ENCODE data around the gene CENPT.

CENPT gene

DNA sequence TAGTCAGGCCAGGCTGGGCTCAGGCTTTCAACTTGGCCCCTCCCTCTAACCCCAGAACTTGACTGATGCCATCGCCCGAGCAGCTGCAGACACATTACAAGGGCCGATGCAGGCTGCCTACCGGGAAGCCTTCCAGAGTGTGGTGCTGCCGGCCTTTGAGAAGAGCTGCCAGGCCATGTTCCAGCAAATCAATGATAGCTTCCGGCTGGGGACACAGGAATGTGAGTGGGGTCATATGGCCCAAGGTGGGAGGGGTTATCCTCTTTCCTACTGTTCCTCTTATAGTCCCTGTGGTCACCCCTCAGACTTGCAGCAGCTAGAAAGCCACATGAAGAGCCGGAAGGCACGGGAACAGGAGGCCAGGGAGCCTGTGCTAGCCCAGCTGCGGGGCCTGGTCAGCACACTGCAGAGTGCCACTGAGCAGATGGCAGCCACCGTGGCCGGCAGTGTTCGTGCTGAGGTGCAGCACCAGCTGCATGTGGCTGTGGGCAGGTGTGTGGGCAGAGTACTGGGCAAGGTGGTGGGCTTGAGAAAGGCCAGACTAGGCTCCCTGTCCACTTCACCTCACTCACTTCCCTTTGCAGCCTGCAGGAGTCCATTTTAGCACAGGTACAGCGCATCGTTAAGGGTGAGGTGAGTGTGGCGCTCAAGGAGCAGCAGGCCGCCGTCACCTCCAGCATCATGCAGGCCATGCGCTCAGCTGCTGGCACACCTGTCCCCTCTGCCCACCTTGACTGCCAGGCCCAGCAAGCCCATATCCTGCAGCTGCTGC lies 35.1 kb upstream of the CENPT start:
- TF ChIP-seq, protein P1, sequence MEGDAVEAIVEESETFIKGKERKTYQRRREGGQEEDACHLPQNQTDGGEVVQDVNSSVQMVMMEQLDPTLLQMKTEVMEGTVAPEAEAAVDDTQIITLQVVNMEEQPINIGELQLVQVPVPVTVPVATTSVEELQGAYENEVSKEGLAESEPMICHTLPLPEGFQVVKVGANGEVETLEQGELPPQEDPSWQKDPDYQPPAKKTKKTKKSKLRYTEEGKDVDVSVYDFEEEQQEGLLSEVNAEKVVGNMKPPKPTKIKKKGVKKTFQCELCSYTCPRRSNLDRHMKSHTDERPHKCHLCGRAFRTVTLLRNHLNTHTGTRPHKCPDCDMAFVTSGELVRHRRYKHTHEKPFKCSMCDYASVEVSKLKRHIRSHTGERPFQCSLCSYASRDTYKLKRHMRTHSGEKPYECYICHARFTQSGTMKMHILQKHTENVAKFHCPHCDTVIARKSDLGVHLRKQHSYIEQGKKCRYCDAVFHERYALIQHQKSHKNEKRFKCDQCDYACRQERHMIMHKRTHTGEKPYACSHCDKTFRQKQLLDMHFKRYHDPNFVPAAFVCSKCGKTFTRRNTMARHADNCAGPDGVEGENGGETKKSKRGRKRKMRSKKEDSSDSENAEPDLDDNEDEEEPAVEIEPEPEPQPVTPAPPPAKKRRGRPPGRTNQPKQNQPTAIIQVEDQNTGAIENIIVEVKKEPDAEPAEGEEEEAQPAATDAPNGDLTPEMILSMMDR (IDR thresholded peaks at IDR 0.05; ENCODE audit: borderline replicate concordance, insufficient read depth, low read depth, low read length) = no peak
- no peak overlapping the region for H3K4me3 ChIP-seq (ENCODE audit: low read depth, low read length)

DNA sequence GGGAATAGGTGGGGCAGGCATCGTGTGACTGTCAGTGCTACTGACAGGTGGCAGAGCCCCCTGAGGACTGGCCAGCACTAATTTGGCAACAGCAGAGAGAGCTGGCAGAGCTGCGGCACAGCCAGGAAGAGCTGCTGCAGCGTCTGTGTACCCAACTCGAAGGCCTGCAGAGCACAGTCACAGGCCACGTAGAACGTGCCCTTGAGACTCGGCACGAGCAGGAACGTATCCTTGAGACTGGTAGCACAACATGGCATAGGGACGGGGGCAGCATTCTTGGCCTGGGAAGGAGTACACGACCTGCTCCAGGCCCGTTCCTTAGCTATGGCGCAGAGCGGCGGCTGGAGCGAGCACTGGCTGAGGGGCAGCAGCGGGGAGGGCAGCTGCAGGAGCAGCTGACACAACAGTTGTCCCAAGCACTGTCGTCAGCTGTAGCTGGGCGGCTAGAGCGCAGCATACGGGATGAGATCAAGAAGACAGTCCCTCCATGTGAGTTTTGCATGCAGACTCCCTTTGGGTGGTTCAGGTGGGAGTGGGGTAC lies 34.2 kb upstream of the CENPT start:
- H3K4me3 ChIP-seq (ENCODE audit: low read depth, low read length) = no peak overlapping the region
- TF ChIP-seq, protein P1 (IDR thresholded peaks at IDR 0.05; ENCODE audit: borderline replicate concordance, insufficient read depth, low read depth, low read length) = no peak

GRCh38 chr16:67880584-67880983 lies 33.1 kb upstream of the CENPT start:
- TF ChIP-seq, protein P1 (IDR thresholded peaks at IDR 0.05; ENCODE audit: borderline replicate concordance, insufficient read depth, low read depth, low read length) = no peak

GRCh38 chr16:67879936-67880335 lies 32.4 kb upstream of the CENPT start:
- TF ChIP-seq, protein P1 (IDR thresholded peaks at IDR 0.05; ENCODE audit: borderline replicate concordance, insufficient read depth, low read depth, low read length) = no peak
- H3K4me3 ChIP-seq (ENCODE audit: low read depth, low read length) = no peak overlapping the region

More at GRCh38 chr16:67880584-67880983, 33.1 kb upstream of the CENPT start:
- no peak overlapping the region for H3K4me3 ChIP-seq (ENCODE audit: low read depth, low read length)

GRCh38 chr16:67879462-67879861 lies 32.0 kb upstream of the CENPT start:
- H3K4me3 ChIP-seq (ENCODE audit: low read depth, low read length) = no peak overlapping the region
- TF ChIP-seq, protein P1 (IDR thresholded peaks at IDR 0.05; ENCODE audit: borderline replicate concordance, insufficient read depth, low read depth, low read length) = no peak

GRCh38 chr16:67878846-67879245 lies 31.4 kb upstream of the CENPT start:
- TF ChIP-seq, protein P1 (IDR thresholded peaks at IDR 0.05; ENCODE audit: borderline replicate concordance, insufficient read depth, low read depth, low read length) = no peak
- no peak overlapping the region for H3K4me3 ChIP-seq (ENCODE audit: low read depth, low read length)

GRCh38 chr16:67878232-67878631 lies 30.7 kb upstream of the CENPT start:
- TF ChIP-seq, protein P1 (IDR thresholded peaks at IDR 0.05; ENCODE audit: borderline replicate concordance, insufficient read depth, low read depth, low read length) = no peak
- H3K4me3 ChIP-seq (ENCODE audit: low read depth, low read length) = no peak overlapping the region

Measured in GM12875 (cell line).